Stimulated activated CD8-positive, alpha-beta memory T cell treated with anti-CD3 and anti-CD28 coated beads, Interleukin-4, amount 100 ng/mL, for 24 hours (primary cell): ENCODE measurements around the gene FGF4.
"Not testable (repeated sequence)": the region's sequence is repeated elsewhere in the genome, so short reads cannot be mapped to it uniquely, and the experiment has no call there.

ENCODE experiments used
- DNase-seq: peaks from one replicate; pipeline ENCODE4 v3.0.0-alpha.2; 2020; ENCODE audit warnings: low read depth

The FGF4 gene

DNA sequence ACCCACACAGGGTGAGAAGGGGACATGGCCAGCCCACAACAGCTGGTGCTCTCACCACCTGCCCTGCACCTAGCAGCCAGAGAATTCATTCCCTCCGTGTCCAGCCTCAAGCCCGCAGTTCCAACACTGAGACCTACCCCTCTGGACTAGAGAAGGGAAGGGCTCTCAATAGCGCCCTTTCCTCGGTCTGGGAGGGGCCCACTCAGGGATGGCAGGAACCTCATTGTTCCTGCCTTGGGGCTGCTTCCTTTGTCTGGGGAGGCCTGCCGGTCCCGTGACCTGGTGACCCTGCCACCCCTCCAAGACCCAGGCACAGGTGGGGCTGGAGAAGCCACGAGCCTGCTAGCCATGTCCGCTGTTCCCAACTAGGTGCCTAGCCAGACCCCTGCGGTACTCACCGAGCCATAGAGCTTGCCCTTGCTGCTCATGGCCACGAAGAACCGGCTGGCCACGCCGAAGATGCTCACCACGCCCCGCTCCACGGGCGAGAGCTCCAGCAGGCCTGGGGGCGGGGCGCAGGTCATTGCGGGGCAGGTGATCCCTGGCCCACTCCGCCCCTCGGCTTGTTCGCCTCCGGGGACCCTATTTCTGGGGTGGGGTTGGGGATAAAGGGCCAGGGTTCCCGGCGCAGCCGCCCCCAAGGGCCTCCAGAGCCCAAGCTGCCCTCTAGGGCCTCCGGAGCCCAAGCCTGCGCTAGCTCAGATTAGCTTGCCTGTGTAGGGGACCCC is 1.4 kb downstream of the FGF4 start:
- DNase-seq = no peak

- no peak for DNase-seq
These were observed 3.7 kb downstream of the FGF4 start for GRCh38 chr11:69771466-69771865.

GRCh38 chr11:69770540-69770939 is 4.6 kb downstream of the FGF4 start:
- no peak for DNase-seq

DNA sequence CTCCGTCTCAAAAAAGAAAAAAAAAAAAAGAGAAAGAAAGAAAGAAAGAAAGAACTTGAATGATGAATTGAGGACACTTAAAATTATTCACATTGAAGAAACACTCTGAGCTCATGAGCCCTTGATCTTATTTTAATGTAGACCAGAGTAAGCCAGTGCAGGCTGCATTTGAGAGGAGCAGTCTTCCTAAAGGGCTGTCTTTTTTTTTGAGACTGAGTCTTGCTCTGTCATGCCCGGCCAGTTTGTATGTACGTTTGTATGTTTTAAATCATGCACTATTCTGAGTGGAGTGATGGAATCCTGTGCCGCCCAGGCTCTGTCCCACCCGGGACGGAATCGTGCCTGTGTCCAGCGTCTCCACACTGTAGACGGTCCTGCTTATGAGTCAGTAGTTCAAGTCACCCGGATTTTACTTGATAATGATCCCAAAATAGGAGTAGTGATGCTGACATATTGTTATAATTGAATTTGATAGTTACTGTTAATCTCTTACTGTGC is 9.6 kb downstream of the FGF4 start:
- DNase-seq = no peak

- not testable (repeated sequence) for DNase-seq
These were observed 10.2 kb downstream of the FGF4 start for GRCh38 chr11:69764918-69765317.

- DNase-seq = no peak
These were observed 14.8 kb downstream of the FGF4 start for GRCh38 chr11:69760319-69760718.

DNA sequence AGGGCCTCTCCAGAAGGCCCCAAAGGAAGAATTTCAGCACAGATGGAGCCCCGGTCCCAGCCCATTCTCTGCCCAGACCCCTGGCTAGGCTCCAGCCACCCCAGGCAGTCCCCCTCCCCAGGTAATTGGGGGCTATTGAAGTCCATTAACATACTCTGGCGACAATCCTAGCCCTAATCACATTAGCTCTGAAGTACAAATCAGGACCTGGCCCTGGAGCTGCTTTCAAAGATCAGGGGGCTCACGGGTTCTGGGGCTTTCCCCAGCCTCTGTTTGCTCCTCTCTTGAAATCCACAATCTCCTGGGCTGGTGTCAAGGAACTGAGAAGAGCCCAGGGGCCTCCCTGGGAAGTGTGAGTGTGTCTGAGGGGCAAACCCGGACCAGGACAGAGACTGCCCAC is 22.3 kb downstream of the FGF4 start:
- DNase-seq = no peak

GRCh38 chr11:69750875-69751597 is 24.1 kb downstream of the FGF4 start:
- no peak for DNase-seq

- no peak for DNase-seq
These were observed 24.9 kb downstream of the FGF4 start for GRCh38 chr11:69750108-69750850.

DNA sequence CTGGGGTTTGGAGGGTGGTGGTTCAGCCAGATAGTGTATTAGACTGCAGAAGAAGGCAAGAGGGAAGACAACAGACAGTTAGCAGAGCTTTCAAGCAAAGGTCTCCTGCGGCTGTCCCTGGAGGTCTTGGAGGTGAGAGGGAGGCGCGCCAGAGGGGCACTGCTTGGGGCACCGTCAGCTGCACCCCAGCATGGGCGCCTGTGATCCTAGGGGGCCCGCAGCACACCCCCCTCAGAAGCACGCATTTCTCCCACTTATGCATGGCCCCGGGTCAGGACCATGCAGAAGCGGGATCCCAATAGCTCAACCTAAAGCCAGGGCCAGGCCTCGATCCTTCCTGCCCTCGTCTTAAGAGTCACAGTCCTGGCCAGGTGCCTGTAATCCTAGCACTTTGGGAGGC is 26.5 kb downstream of the FGF4 start:
- DNase-seq = no peak

GRCh38 chr11:69746752-69747742 is 28.1 kb downstream of the FGF4 start:
- no peak for DNase-seq

DNA sequence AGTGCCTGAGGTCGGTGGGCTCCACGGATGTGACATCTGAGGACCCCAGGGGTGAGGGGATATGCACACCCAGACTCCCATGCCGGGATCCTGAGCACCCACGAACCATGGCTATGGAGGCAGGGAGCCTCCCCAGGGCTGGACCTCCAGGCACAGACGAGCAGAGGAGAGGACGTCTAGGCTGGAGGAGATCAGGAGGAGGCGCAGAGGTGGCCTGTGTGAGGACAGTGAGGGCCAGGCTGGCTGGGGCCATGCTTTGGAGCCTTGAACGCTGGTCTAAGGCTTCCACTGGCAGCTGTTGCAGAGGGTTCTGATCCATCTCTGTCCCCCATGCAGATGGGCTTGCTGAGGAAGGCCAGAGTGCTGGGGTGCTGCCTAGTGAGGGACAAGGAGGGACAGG is 29.0 kb downstream of the FGF4 start:
- no peak for DNase-seq

DNA sequence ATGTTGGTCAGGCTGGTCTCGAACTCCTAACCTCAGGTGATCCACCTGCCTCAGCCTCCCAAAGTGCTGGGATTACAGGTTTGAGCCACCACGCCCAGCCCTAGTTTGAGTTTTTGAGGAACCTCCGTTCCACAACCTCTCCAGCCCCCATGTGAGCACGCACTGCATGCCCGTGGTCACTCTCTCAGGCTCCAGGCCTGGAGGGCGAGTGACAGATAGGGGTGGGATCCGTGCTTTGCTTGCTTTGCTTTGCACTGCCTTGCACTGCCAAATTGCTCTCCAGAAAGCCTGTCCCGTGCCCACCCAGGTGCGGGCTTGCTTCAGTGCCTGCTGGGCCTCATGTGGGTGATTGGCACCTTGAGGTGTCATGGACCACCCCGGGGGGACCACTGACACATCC is 29.9 kb downstream of the FGF4 start:
- DNase-seq = no peak

DNA sequence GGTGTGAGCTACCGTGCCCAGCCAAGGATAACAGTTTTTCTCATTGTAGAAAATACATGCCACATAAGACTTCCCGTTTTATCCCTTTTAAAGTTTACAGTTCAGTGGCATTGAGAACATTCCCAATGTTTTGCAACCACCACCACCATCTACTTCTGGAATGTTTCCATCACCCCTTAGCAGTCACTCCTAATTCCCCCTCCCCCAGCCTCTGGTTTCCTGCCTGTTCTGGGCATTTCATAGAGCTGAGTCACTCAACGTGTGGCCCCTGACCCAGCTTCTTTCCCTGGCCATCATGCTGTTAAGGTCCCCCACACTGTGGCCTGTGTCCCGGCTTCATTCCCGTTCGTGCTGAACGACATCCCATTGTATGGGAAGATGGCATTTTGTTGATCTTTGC is 30.7 kb downstream of the FGF4 start:
- no peak for DNase-seq

- no peak for DNase-seq
These were observed 40.3 kb downstream of the FGF4 start for GRCh38 chr11:69734841-69735240.

- no peak for DNase-seq
These were observed 40.8 kb downstream of the FGF4 start for GRCh38 chr11:69734367-69734766.

DNA sequence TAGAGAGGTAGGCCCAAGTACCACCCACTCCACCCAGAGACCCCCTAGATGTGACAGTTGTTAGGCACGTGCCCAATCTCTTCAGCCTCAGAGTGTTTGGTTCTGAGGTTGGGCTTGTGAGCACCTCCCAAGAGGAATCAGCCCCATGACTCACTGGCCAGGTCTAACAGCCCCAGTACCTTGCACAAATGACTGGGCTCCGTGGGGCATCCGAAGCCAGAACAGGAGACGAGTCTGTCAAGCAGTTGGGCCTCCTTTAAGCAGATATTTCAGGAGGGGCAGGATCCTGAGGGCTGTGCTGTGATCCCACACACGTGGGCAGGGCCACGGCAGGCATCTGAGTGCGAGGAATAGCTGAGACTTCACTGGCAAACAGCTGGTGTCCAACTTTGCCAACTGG is 42.2 kb downstream of the FGF4 start:
- no peak for DNase-seq

DNA sequence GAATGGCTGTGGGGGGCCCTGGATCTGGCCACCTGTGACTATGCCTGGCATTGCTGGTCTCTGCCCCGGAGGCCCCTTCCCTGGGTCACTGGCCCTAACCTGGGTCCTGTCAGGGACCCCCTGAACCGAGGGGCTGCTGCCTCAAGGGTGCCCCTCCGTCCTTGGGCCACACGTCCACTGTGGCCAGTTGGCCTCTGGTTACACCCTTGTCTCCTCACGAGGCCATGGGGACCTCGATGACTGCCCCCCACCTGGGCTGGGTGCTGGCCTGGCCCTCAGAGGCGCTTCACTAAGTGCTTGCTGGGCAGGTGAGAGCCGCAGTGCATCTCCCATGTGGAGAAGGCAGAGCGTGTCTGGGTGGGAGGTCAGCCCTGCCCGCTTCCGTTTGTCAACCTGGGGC is 44.0 kb downstream of the FGF4 start:
- no peak for DNase-seq

GRCh38 chr11:69730500-69730899 is 44.6 kb downstream of the FGF4 start:
- DNase-seq = no peak

- no peak for DNase-seq
These were observed 45.9 kb downstream of the FGF4 start for GRCh38 chr11:69729252-69729651.

DNA sequence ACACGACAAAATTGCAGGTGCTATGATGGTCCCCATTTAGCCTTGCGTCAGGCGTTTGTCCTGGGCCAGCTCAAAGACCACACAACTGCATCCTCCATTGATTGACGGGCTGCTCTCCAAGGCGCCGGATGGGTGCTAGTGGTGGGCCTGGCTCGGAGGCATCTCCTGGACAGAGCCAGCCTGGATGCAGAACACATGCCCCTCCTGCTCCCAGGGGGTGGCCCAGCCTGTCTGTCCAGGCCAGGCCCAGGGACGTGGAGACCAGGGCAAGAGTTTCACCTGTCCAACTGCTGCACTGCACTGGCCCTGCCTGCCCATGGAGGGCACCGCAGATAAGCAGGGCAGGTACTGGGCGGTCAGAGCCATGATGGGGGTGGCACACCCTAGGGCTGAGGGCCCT is 47.9 kb downstream of the FGF4 start:
- DNase-seq = no peak

DNA sequence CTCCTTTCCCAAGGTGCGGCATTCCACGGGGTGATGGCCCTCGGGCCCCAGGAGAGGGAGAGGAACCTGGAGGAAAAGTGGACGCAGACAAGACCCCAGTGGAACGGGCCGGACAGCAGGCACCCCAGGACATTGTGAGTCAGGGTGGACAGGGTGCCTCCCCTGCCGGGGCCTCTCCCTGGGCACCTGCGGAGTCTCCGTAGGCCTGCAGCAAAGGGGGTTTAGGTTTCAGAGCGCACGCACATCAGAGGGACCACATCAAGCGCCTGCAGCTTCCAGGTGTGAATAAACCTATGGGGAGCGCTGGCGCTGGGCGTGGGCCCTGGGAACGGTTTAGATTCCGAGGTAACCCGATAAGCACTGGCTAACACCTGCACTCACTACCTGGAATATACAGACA is 48.7 kb downstream of the FGF4 start:
- no peak for DNase-seq
